Mucosa of descending colon (tissue), 3 donors: ENCODE results near the gene SLC1A7. TPM values are rescaled to one million over a fixed set of nuclear protein-coding genes. Genes with fewer than 3 reads are reported as not detected.
A peak's percentile ranks its signal among the peaks of the same experiment; 100 is the strongest.

Experiments
- ATAC-seq: fragments of 200-7000 bp; cut with Tn5 transposase; one replicate; pipeline ENCODE4 v1.9.1; 2020; ENCODE audit warnings: mild to moderate bottlenecking, moderate library complexity
- DNase-seq, 3 donors: peaks; one replicate each; pipeline ENCODE4 v3.0.0-alpha.2; 2020
- H3K36me3 ChIP-seq: fragments of 200-600 bp; one replicate; pipeline ENCODE4 v1.8.0; 2021; ENCODE audit warnings: low read depth, mild to moderate bottlenecking
- H3K4me1 ChIP-seq: fragments of 200-600 bp; one replicate; pipeline ENCODE4 v1.8.0; 2021; ENCODE audit warnings: low read depth, mild to moderate bottlenecking
- H3K4me3 ChIP-seq: fragments of 200-600 bp; one replicate; pipeline ENCODE4 v1.8.0; 2021; ENCODE audit warnings: mild to moderate bottlenecking
- H3K9me3 ChIP-seq: fragments of 200-600 bp; one replicate; pipeline ENCODE4 v1.8.0; 2021; ENCODE audit warnings: mild to moderate bottlenecking
- intact Hi-C, 2 donors: fragments of 100-400 bp; cut with DNase I in 1 of 2; cut with micrococcal nuclease in 1 of 2; formaldehyde crosslinking; loops; one replicate each; pipeline versions ENCODE4 v1.11.0 to v1.11.1; 2022; cut with DNase I, micrococcal nuclease
- total RNA-seq, 3 donors: library from RNA; stranded (reverse); fragmentation: NEBNext Ultra II Directional in 2 of 3; extraction: Animal tissue kit (Norgen Biotek cat#: 25700) in 2 of 3; gene quantifications; one replicate each; pipeline versions ENCODE4 v1.2.1 to v1.2.4, GENCODE V29; 2021 to 2023
- TF ChIP-seq, protein P1 (sequence below): fragments of 200-600 bp; IDR thresholded peaks from one replicate; pipeline ENCODE4 v1.8.0; 2022; ENCODE audit warnings: antibody characterized with exemption, mild to moderate bottlenecking
- donor health status: DM: no; HTN: no; CAD: no; lungs with moderate emphysema.
- donor health status: DM: no; HTN: no; CAD: no.
- donor health status: DM: no; HTN: yes; CAD: no.

The SLC1A7 gene
- total RNA-seq, 3 donors from 2014 or later = 0.72 to 0.98 (median 0.93) TPM

DNA sequence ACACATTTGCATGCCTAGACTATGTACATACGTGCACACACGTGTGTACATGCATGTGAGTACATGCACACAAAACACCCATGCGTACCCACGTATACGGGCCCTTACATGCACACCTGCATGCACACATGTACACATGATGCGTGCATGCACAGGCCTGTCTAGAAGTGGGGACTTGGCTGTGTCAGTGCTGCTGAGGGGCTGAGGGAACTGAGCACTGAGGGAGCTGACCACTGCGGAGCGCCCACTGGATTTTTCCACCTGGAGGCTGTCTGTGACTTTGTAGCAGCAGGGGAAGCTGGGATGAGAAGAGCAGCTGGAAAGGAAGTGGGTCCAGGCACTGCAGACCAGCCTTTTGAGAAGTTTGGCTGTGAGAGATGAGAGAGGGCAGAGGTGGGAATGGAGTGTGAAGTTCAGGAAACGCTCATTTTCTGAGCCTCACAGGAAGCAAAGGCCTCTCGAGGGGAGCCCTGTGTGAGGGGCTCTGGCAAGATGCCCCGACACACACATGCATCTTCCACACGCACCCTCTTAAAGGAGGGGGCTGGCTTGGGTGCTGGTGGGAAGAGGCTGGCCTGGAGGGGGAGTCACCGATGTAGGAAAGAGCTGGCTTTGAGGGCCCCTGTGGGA is 59.5 kb downstream of the SLC1A7 start:
- ATAC-seq = no peak
- peak in 1 of 3 donors; percentile 22 for DNase-seq
- TF ChIP-seq, protein P1, sequence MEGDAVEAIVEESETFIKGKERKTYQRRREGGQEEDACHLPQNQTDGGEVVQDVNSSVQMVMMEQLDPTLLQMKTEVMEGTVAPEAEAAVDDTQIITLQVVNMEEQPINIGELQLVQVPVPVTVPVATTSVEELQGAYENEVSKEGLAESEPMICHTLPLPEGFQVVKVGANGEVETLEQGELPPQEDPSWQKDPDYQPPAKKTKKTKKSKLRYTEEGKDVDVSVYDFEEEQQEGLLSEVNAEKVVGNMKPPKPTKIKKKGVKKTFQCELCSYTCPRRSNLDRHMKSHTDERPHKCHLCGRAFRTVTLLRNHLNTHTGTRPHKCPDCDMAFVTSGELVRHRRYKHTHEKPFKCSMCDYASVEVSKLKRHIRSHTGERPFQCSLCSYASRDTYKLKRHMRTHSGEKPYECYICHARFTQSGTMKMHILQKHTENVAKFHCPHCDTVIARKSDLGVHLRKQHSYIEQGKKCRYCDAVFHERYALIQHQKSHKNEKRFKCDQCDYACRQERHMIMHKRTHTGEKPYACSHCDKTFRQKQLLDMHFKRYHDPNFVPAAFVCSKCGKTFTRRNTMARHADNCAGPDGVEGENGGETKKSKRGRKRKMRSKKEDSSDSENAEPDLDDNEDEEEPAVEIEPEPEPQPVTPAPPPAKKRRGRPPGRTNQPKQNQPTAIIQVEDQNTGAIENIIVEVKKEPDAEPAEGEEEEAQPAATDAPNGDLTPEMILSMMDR = no peak

DNA sequence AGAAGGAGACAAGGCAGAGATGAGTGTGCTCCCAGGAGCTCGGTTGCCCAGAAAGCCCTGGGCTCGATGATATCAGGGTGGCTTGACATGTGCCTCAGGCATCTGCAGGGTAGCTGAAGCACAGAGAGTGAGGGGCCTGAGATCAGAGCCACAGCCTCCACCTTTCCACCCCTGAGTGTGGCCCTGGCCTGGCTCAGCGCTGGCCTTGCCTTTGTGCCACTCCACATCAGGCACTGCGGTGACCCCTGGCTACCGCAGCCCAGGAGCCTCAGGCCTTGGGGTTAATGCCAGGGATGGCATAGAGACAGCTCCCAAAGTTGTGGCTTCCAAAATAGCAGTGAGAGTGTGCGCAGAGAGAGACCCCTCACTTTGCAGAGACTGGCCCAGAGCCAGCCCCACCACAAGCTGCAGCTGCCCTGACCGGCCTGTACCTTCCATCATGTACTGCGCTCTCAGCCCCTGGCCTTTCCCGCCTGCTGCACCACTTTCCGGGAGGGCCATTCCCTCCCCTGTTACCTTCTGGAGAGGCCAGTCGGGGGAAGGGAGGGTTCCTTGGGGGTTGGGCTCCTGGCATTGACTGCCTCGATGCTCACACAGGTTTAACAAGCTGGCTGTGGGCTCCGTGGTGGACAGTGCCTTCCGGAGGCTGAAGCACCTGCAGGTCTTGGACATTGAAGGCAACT is 60.9 kb downstream of the SLC1A7 start:
- intact Hi-C loops = no loop called here
- Histone ChIP-seq H3K9me3 (no peaks in the 10 kb centered on the region), H3K4me1 (no peaks in the 10 kb centered on the region), H3K36me3 (no peaks in the 10 kb centered on the region), H3K4me3 (no peak overlapping the region)
- TF ChIP-seq, protein P1 = no peak
- ATAC-seq (no peak), DNase-seq (peak in 1 of 3 donors; percentile 29)

More for the DNA sequence above, 59.5 kb downstream of the SLC1A7 start:
- Histone ChIP-seq H3K36me3 (no peaks in the 10 kb centered on the region), H3K9me3 (no peaks in the 10 kb centered on the region), H3K4me1 (no peaks in the 10 kb centered on the region), H3K4me3 (no peak overlapping the region)
- intact Hi-C loops = no loop called here

DNA sequence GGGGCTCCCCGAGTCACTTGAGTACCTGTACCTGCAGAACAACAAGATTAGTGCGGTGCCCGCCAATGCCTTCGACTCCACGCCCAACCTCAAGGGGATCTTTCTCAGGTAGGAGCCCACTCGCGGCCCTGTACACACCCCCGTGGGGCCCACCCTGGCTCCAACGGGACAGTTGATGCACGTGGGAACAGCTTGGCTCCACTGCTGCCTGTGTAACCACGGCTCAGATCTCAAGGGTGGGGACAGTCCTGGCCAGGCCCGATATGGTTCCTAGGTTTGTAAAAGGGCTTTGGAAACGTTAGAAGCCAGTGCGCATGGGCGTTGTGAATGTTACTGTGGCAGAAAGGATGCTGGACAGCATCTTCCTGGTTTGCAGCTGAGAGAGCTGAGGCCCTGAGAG is 61.7 kb downstream of the SLC1A7 start:
- DNase-seq (peak in 2 of 3 donors; percentile 3 to 36), ATAC-seq (no peak)
- Histone ChIP-seq H3K4me3 (no peak overlapping the region), H3K36me3 (no peaks in the 10 kb centered on the region), H3K4me1 (no peaks in the 10 kb centered on the region), H3K9me3 (no peaks in the 10 kb centered on the region)
- intact Hi-C loops = no loop called here
- TF ChIP-seq, protein P1 = no peak

DNA sequence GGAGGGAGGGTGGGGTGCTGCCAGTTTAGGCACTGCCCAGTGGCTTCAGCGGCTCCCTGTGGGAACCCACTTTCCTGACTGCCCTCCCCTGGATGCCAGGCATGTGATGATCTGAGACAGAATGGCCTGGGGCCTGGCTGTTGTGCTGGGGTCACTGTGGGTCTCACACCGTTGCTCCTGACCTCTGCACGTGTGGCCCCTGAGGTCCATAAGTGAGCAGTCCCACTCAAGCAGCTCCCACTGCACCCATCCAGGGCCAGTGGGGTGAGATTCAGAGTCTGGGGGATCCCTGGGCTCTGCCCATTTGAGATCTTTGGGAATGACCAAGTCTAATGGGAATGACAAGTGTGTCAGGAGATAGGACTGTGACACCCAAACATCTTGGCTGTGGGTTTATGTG is 62.4 kb downstream of the SLC1A7 start:
- Histone ChIP-seq H3K36me3 (no peaks in the 10 kb centered on the region), H3K9me3 (no peaks in the 10 kb centered on the region), H3K4me3 (no peak overlapping the region), H3K4me1 (no peaks in the 10 kb centered on the region)
- TF ChIP-seq, protein P1 = no peak
- DNase-seq (peak in 2 of 3 donors; percentile 4 to 16), ATAC-seq (no peak)
- intact Hi-C loops = no loop called here

DNA sequence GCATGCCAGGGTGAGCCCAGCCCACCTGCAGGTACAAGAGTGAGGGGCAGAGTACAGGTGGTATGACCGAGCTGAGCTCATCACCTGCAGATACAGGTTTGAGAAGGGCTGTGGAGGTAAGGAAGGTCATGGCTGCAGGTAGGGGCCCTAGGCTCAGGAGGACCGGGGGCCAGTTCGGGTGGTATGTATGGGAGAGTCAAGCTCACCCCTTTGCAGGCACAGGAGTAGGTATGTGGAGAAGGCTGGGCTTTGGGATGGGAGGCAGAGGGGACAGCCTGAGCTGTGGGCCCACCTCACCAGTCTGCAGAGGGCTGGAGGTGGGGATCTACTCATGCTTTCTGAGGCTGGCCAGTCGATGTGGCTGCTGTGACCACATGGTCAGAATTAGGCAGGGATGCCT is 63.2 kb downstream of the SLC1A7 start:
- ATAC-seq (no peak), DNase-seq (peak in 2 of 3 donors; percentile 3 to 19)
- intact Hi-C loops = no loop called here
- Histone ChIP-seq H3K9me3 (no peaks in the 10 kb centered on the region), H3K4me3 (no peak overlapping the region), H3K4me1 (no peaks in the 10 kb centered on the region), H3K36me3 (no peaks in the 10 kb centered on the region)
- TF ChIP-seq, protein P1 = no peak
